GM12878 (cell line): Measurements from ENCODE around the gene PPFIA4. TPM values are rescaled to one million over a fixed set of nuclear protein-coding genes. Genes with fewer than 3 reads are reported as not detected.

ENCODE experiments used
- ATAC-seq: fragments of 200-7000 bp; cut with Tn5 transposase; 3 replicates; pipeline ENCODE4 v1.9.1; 2020; ENCODE audit warnings: mild to moderate bottlenecking, moderate library complexity
- BruUV-seq: library from RNA; stranded (reverse); fragments of 400-500 nt; replicated peaks from 2 replicates; lab custom pipeline; 2021; lab: Mats Ljungman, UMichigan
- CTCF ChIA-PET: fragments of 300-600 bp; sonication (Branson Sonifier 250); formaldehyde crosslinking; extraction: SDS; loops from one replicate; lab custom pipeline; 2021; ENCODE audit warnings: inconsistent platforms; lab: Yijun Ruan, JAX
- POLR2A ChIA-PET: fragments of 350-600 bp; formaldehyde crosslinking; extraction: SDS; loops from one replicate; lab custom pipeline; 2021; ENCODE audit warnings: inconsistent platforms; lab: Charles Lee
- RAD21 ChIA-PET: fragments of 300-600 bp; sonication (Branson Sonifier 250); formaldehyde crosslinking; loops from one replicate; lab custom pipeline; 2023; ENCODE audit warnings: antibody characterized with exemption; ENCODE audit not compliant: unreplicated experiment; lab: Charles Lee
- SMC1A ChIA-PET: fragments of 300-600 bp; sonication (Branson Sonifier 250); formaldehyde crosslinking; loops from one replicate; lab custom pipeline; 2023; ENCODE audit not compliant: unreplicated experiment, uncharacterized antibody; lab: Charles Lee
- DNase-seq: peaks from one replicate; pipeline ENCODE4 v3.0.0-alpha.2; 2011; ENCODE audit warnings: low read depth, low spot score
- FAIRE-seq: peaks from 3 replicates; lab custom pipeline; 2011; peaks lifted over from hg19 to GRCh38; lab: Jason Lieb, UNC
- H2AFZ ChIP-seq: 2 replicates; pipeline ENCODE4 v1.6.0; 2011; ENCODE audit warnings: low read depth, low read length, control low read depth; ENCODE audit not compliant: control insufficient read depth
- H3K27ac ChIP-seq: 2 replicates; pipeline ENCODE4 v1.5.1; 2011; ENCODE audit warnings: control low read depth; ENCODE audit not compliant: control insufficient read depth, insufficient read depth
- H3K27me3 ChIP-seq, 2 experiments: replicated peaks in 1 of 2; 2 replicates each; pipeline versions ENCODE4 v1.6.0 to v1.6.1; 2011; ENCODE audit warnings: low read length in 1 of 2; ENCODE audit not compliant: control insufficient read depth in 2 of 2, insufficient read depth in 2 of 2
- H3K36me3 ChIP-seq, 2 experiments: 2 replicates each; pipeline ENCODE4 v1.5.1; 2011; ENCODE audit warnings: low read length in 1 of 2; ENCODE audit not compliant: control insufficient read depth in 2 of 2, insufficient read depth in 2 of 2
- H3K4me1 ChIP-seq: 2 replicates; pipeline ENCODE4 v1.6.1; 2011; ENCODE audit warnings: mild to moderate bottlenecking, low read length, moderate library complexity, mixed read lengths; ENCODE audit not compliant: control insufficient read depth, insufficient read depth
- H3K4me2 ChIP-seq: 2 replicates; pipeline ENCODE4 v1.6.0; 2011; ENCODE audit warnings: control low read depth; ENCODE audit not compliant: control insufficient read depth, insufficient read depth
- H3K4me3 ChIP-seq: fragments of 200-600 bp; sonication (generic); 2 replicates; pipeline ENCODE4 v1.5.1; 2016
- H3K79me2 ChIP-seq: 2 replicates; pipeline ENCODE4 v1.6.0; 2011; ENCODE audit warnings: low read length; ENCODE audit not compliant: control insufficient read depth, insufficient read depth
- H3K9ac ChIP-seq: 2 replicates; pipeline ENCODE4 v1.8.0; 2011; ENCODE audit warnings: low read length, control low read depth, mixed read lengths; ENCODE audit not compliant: control insufficient read depth, insufficient read depth
- H3K9me3 ChIP-seq: replicated peaks from 3 replicates; pipeline ENCODE4 v1.5.1; 2011; ENCODE audit warnings: mild to moderate bottlenecking, low read length; ENCODE audit not compliant: control insufficient read depth, insufficient read depth
- H4K20me1 ChIP-seq: 2 replicates; pipeline ENCODE4 v1.6.0; 2011; ENCODE audit not compliant: control insufficient read depth, insufficient read depth
- FOXK2 ChIP-seq: fragments of 450-650 bp; IDR thresholded peaks from 2 replicates; pipeline ENCODE4 v1.6.1; 2017; ENCODE audit warnings: mild to moderate bottlenecking, moderate library complexity
- MEF2B ChIP-seq: fragments of 450-650 bp; IDR thresholded peaks from 2 replicates; pipeline ENCODE4 v1.6.1; 2018; ENCODE audit warnings: mild to moderate bottlenecking, moderate library complexity; ENCODE audit not compliant: partially characterized antibody, poor library complexity, severe bottlenecking
- POLR2AphosphoS5 ChIP-seq: IDR thresholded peaks from 2 replicates; pipeline ENCODE4 v1.6.1; 2011; ENCODE audit warnings: mild to moderate bottlenecking, low read length, inconsistent platforms
- RAD21 ChIP-seq: IDR thresholded peaks from 2 replicates; pipeline ENCODE4 v1.6.1; 2011; ENCODE audit warnings: mild to moderate bottlenecking, low read depth, low read length, moderate library complexity; ENCODE audit not compliant: insufficient read depth
- RUNX3 ChIP-seq: IDR thresholded peaks from 2 replicates; pipeline ENCODE4 v1.6.1; 2012; ENCODE audit warnings: low read length, inconsistent platforms
- STAT1 ChIP-seq: fragments of 450-650 bp; conservative IDR thresholded peaks from 2 replicates; pipeline ENCODE4 v1.6.1; 2014; ENCODE audit warnings: antibody characterized with exemption, mild to moderate bottlenecking
- STAT3 ChIP-seq: IDR thresholded peaks from 2 replicates; pipeline ENCODE4 v1.6.1; 2011; ENCODE audit warnings: low read depth, low read length, improper control_type of control experiment
- WGBS: methylation state at CpG from one replicate; pipeline ENCODE4 v1.1.6; 2016; ENCODE audit warnings: low lambda C conversion rate; ENCODE audit not compliant: insufficient replicate concordance, insufficient coverage; ENCODE audit errors: missing lambda C conversion rate; 5-methylcytosine and 5-hydroxymethylcytosine counted together
- in situ Hi-C: fragments of 300-500 bp; cut with MboI; formaldehyde crosslinking; loops from 9 replicates; pipeline ENCODE4 v1.14.3; 2018; ENCODE audit warnings: mixed read lengths
- intact Hi-C: fragments of 100-400 bp; cut with micrococcal nuclease; formaldehyde crosslinking; loops from one replicate; pipeline ENCODE4 v1.14.2; 2022; ENCODE audit not compliant: unreplicated experiment
- polyA plus RNA-seq, 11 experiments: library from polyadenylated mRNA; depleted of rRNA in 4 of 11; unstranded in 6 of 11; stranded (reverse) in 5 of 11; fragments of >200 nt; fragmentation: Nextera tagmentation in 4 of 11; fragmentation: Illumina TruSeq in 1 of 11; extraction: Ambion mirVana in 4 of 11; extraction: Trizol in 1 of 11; gene quantifications; 1 replicate in 1 of 11; 2 replicates in 10 of 11; pipeline versions ENCODE4 v1.2.1 to v1.2.3, GENCODE V29; 2011 to 2016; ENCODE audit warnings: inconsistent platforms in 2 of 11, missing spikeins in 2 of 11, low read depth in 1 of 11
- total RNA-seq, 4 experiments: library from RNA; depleted of rRNA in 3 of 4; stranded (reverse); fragments of >200 nt in 3 of 4; fragmentation: Illumina TruSeq in 1 of 4; extraction: Trizol in 1 of 4; gene quantifications; 2 replicates each; pipeline versions ENCODE4 v1.2.1 to v1.2.3, GENCODE V29; 2013 to 2021
- TF ChIP-seq, protein P1 (sequence below): fragments of 450-650 bp; formaldehyde crosslinking; IDR thresholded peaks from 2 replicates; pipeline ENCODE4 v1.4.0; 2020; ENCODE audit warnings: mild to moderate bottlenecking, moderate library complexity
- TF ChIP-seq, protein P2 (sequence below): IDR thresholded peaks from 2 replicates; pipeline ENCODE4 v1.6.1; 2012; ENCODE audit warnings: low read depth, low read length, improper control_type of control experiment

The PPFIA4 gene
- total and polyA plus RNA-seq, 10 of the 15 experiments (the other 5 are each of a cell fraction or from before 2014, with no cell fraction given) = 0.02 to 19.7 (median 0.34) TPM; not detected in 1

DNA sequence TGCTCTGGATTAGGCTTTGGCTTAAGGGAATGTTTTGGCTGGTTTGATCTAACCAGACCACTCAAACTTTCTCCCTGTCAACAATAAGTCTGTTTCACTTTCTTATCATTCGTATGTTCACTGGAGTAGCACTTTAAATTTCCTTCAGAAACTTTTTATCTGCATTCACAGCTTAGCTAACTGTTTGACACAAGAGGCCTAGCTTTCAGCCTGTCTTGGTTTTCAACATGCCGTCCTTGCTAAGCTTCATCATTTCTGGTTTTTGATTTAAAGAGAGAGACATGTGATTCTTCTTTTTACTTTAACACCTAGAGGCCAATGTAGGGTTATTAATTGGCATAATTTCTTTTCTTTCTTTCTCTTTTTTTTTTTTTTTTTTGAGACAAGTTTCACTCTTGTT is 44.4 kb upstream of the PPFIA4 start:
- H3K79me2 ChIP-seq = no peaks in the 10 kb centered on the region
- in situ Hi-C loops (no loop called here), intact Hi-C loops (no loop called here)
- H3K4me3 ChIP-seq = no peak overlapping the region
- no peaks in the 10 kb centered on the region for H4K20me1 ChIP-seq
- H3K4me1 ChIP-seq = no peaks in the 10 kb centered on the region
- ChIA-PET POLR2A (interaction anchor here (0.6 to 0.7 kb wide), 3 partner anchors 99 to 236 kb away, joined by 3 to 4 read pairs (median 3); no protein-coding TSS in a partner anchor), CTCF (interaction anchor here (0.6 to 1.9 kb wide), 5 partner anchors 13 to 234 kb away, joined by 3 to 11 read pairs (median 4); no protein-coding TSS in a partner anchor), SMC1A (interaction anchor here (1.3 to 1.4 kb wide), 2 partner anchors 10 to 14 kb away, joined by 4 to 5 read pairs; no protein-coding TSS in a partner anchor), RAD21 (no interaction called here)
- WGBS = 58% methylated on average over 2 of the region's 2 CpGs
- no peak overlapping the region for H3K9ac ChIP-seq
- ATAC-seq (no peak), FAIRE-seq (no peak), DNase-seq (no peak)
- H3K36me3 ChIP-seq = no peaks in the 10 kb centered on the region
- H3K27me3 ChIP-seq = no peaks in the 10 kb centered on the region
- H3K9me3 ChIP-seq = no peaks in the 10 kb centered on the region
- no peak overlapping the region; the same call in 1 of the 2 replicates for H2AFZ ChIP-seq
- H3K27ac ChIP-seq = no peak overlapping the region
- TF ChIP-seq STAT1 (no peak), STAT3 (no peak), POLR2AphosphoS5 (no peak), FOXK2 (no peak), RAD21 (no peak), MEF2B (no peak), RUNX3 (no peak)
- TF ChIP-seq, protein P1, sequence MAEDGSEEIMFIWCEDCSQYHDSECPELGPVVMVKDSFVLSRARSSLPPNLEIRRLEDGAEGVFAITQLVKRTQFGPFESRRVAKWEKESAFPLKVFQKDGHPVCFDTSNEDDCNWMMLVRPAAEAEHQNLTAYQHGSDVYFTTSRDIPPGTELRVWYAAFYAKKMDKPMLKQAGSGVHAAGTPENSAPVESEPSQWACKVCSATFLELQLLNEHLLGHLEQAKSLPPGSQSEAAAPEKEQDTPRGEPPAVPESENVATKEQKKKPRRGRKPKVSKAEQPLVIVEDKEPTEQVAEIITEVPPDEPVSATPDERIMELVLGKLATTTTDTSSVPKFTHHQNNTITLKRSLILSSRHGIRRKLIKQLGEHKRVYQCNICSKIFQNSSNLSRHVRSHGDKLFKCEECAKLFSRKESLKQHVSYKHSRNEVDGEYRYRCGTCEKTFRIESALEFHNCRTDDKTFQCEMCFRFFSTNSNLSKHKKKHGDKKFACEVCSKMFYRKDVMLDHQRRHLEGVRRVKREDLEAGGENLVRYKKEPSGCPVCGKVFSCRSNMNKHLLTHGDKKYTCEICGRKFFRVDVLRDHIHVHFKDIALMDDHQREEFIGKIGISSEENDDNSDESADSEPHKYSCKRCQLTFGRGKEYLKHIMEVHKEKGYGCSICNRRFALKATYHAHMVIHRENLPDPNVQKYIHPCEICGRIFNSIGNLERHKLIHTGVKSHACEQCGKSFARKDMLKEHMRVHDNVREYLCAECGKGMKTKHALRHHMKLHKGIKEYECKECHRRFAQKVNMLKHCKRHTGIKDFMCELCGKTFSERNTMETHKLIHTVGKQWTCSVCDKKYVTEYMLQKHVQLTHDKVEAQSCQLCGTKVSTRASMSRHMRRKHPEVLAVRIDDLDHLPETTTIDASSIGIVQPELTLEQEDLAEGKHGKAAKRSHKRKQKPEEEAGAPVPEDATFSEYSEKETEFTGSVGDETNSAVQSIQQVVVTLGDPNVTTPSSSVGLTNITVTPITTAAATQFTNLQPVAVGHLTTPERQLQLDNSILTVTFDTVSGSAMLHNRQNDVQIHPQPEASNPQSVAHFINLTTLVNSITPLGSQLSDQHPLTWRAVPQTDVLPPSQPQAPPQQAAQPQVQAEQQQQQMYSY = no peak
- TF ChIP-seq, protein P2, sequence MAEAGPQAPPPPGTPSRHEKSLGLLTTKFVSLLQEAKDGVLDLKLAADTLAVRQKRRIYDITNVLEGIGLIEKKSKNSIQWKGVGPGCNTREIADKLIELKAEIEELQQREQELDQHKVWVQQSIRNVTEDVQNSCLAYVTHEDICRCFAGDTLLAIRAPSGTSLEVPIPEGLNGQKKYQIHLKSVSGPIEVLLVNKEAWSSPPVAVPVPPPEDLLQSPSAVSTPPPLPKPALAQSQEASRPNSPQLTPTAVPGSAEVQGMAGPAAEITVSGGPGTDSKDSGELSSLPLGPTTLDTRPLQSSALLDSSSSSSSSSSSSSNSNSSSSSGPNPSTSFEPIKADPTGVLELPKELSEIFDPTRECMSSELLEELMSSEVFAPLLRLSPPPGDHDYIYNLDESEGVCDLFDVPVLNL = no peak
- no peak overlapping the region for H3K4me2 ChIP-seq
- no TSS peak for BruUV-seq
